ENCODE measurements around the gene VWA5A. TPM values are rescaled to one million over a fixed set of nuclear protein-coding genes. Genes with fewer than 3 reads are reported as not detected.

VWA5A gene
- total and polyA plus RNA-seq, 10 of the 15 experiments (the other 5 are each of a cell fraction or from before 2014, with no cell fraction given), result 0.45 to 1.6 (median 1.0) TPM

- 29% methylated on average over 4 of the region's 4 CpGs for WGBS (ENCODE audit: insufficient coverage, insufficient replicate concordance, low lambda C conversion rate, missing lambda C conversion rate)
- H3K27ac ChIP-seq (ENCODE audit: control insufficient read depth, insufficient read depth), result no peak overlapping the region
- ChIA-PET CTCF (no interaction called here), POLR2A (no interaction called here), SMC1A (ENCODE audit: uncharacterized antibody, unreplicated experiment) (no interaction called here), RAD21 (ENCODE audit: unreplicated experiment) (no interaction called here)
- no TSS peak for BruUV-seq (replicated peaks)
- H3K36me3 ChIP-seq (ENCODE audit: control insufficient read depth in 2 of 2, insufficient read depth in 2 of 2, low read length in 1 of 2), result no peaks in the 10 kb centered on the region
- H3K4me2 ChIP-seq (ENCODE audit: control insufficient read depth, insufficient read depth), result no peak overlapping the region
- H3K79me2 ChIP-seq (ENCODE audit: control insufficient read depth, insufficient read depth, low read length), result no peaks in the 10 kb centered on the region
- ATAC-seq (no peak), FAIRE-seq (no peak), DNase-seq (ENCODE audit: low read depth, low spot score) (no peak)
- H3K27me3 ChIP-seq (replicated peaks in 1 of 2; ENCODE audit: control insufficient read depth in 2 of 2, insufficient read depth in 2 of 2, low read length in 1 of 2), result no peaks in the 10 kb centered on the region; a peak in 1 of 4 replicates
- no peaks in the 10 kb centered on the region for H4K20me1 ChIP-seq (ENCODE audit: control insufficient read depth, insufficient read depth)
- intact Hi-C loops (cut with micrococcal nuclease; ENCODE audit: unreplicated experiment), result no loop called here
- TF ChIP-seq CBFB (IDR thresholded peaks at IDR 0.05; ENCODE audit: low read depth) (no peak), BCL3 (IDR thresholded peaks at IDR 0.05; ENCODE audit: borderline replicate concordance, insufficient read depth, low read depth, low read length, poor library complexity, severe bottlenecking) (no peak), RUNX3 (IDR thresholded peaks at IDR 0.05; ENCODE audit: low read length) (no peak)
- peaks cover 4% of the 10 kb centered on the region; the same call in 1 of the 2 replicates for H3K4me1 ChIP-seq (ENCODE audit: control insufficient read depth, insufficient read depth, low read length)
- in situ Hi-C loops (cut with MboI), result no loop called here
- H2AFZ ChIP-seq (ENCODE audit: control insufficient read depth, low read depth, low read length), result no peak overlapping the region
- H3K4me3 ChIP-seq, result no peak overlapping the region
- H3K9ac ChIP-seq (ENCODE audit: control insufficient read depth, insufficient read depth, low read length), result no peak overlapping the region
- H3K9me3 ChIP-seq (replicated peaks; ENCODE audit: control insufficient read depth, insufficient read depth, low read length), result no peaks in the 10 kb centered on the region
Observed at GRCh38 chr11:124113890-124114289, 1.4 kb upstream of the VWA5A start.

GRCh38 chr11:124115782-124116616 lies 749 bp downstream of the VWA5A start:
- ChIA-PET RAD21 (ENCODE audit: unreplicated experiment) (interaction anchor here (1.4 kb wide), 1 partner anchor 45 kb away, joined by 3 read pairs; no protein-coding TSS in a partner anchor), SMC1A (ENCODE audit: uncharacterized antibody, unreplicated experiment) (interaction anchor here (1.0 to 1.8 kb wide), 4 partner anchors 10 to 79 kb away, joined by 3 to 4 read pairs (median 4); no protein-coding TSS in a partner anchor), CTCF (interaction anchor here (1.0 to 1.3 kb wide), 2 partner anchors 45 to 77 kb away, joined by 3 to 4 read pairs; no protein-coding TSS in a partner anchor), POLR2A (no interaction called here)
- DNase-seq (ENCODE audit: low read depth, low spot score), result no peak
- Histone ChIP-seq H4K20me1 (ENCODE audit: control insufficient read depth, insufficient read depth) (no peaks in the 10 kb centered on the region), H3K4me2 (ENCODE audit: control insufficient read depth, insufficient read depth) (peak overlapping the region; percentile 78), H3K27ac (ENCODE audit: control insufficient read depth, insufficient read depth) (no peak overlapping the region), H3K4me1 (ENCODE audit: control insufficient read depth, insufficient read depth, low read length) (no peaks in the 10 kb centered on the region), H3K4me3 (peak overlapping the region; percentile 24), H3K36me3 (ENCODE audit: control insufficient read depth in 2 of 2, insufficient read depth in 2 of 2, low read length in 1 of 2) (no peaks in the 10 kb centered on the region), H3K79me2 (ENCODE audit: control insufficient read depth, insufficient read depth, low read length) (no peaks in the 10 kb centered on the region), H3K9me3 (replicated peaks; ENCODE audit: control insufficient read depth, insufficient read depth, low read length) (no peaks in the 10 kb centered on the region), H2AFZ (ENCODE audit: control insufficient read depth, low read depth, low read length) (peak overlapping the region; percentile 89), H3K9ac (ENCODE audit: control insufficient read depth, insufficient read depth, low read length) (no peak overlapping the region), H3K27me3 (replicated peaks in 1 of 2; ENCODE audit: control insufficient read depth in 2 of 2, insufficient read depth in 2 of 2, low read length in 1 of 2) (no peaks in the 10 kb centered on the region; a peak in 1 of 4 replicates)
- in situ Hi-C loops (cut with MboI), result no loop called here
- peak; percentile 46 for ATAC-seq
- FAIRE-seq, result no peak
- BruUV-seq (replicated peaks), result no TSS peak
- intact Hi-C loops (cut with micrococcal nuclease; ENCODE audit: unreplicated experiment), result no loop called here
- WGBS (ENCODE audit: insufficient coverage, insufficient replicate concordance, low lambda C conversion rate, missing lambda C conversion rate), result 51% methylated on average over 12 of the region's 12 CpGs
- TF ChIP-seq POLR2A (IDR thresholded peaks at IDR 0.05; ENCODE audit: low read depth, low read length) (no peak), RELB (IDR thresholded peaks at IDR 0.05; ENCODE audit: low read depth) (no peak), NR2C2 (IDR thresholded peaks at IDR 0.05; ENCODE audit: borderline replicate concordance, control insufficient read depth, insufficient read length, low read depth) (no peak), BMI1 (IDR thresholded peaks at IDR 0.05; ENCODE audit: borderline replicate concordance) (no peak), BRCA1 (IDR thresholded peaks at IDR 0.05; ENCODE audit: low read depth, low read length) (no peak), MEF2A (IDR thresholded peaks at IDR 0.05; ENCODE audit: insufficient read depth, low read depth, low read length) (no peak), ZBTB4 (CRISPR knock-in tag; IDR thresholded peaks at IDR 0.05) (no peak)
